DMS114 treated with DMSO at 0.1 percent for 48 hours (cell line): ENCODE measurements around the gene STX10.
"Not testable (repeated sequence)": the region's sequence is repeated elsewhere in the genome, so short reads cannot be mapped to it uniquely, and the experiment has no call there.

Experiments used
- DNase-seq: peaks from one replicate; lab custom pipeline; 2025; ENCODE audit not compliant: unreplicated experiment; lab: John Stamatoyannopoulos, UW

The STX10 gene, protein sequence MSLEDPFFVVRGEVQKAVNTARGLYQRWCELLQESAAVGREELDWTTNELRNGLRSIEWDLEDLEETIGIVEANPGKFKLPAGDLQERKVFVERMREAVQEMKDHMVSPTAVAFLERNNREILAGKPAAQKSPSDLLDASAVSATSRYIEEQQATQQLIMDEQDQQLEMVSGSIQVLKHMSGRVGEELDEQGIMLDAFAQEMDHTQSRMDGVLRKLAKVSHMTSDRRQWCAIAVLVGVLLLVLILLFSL

DNA sequence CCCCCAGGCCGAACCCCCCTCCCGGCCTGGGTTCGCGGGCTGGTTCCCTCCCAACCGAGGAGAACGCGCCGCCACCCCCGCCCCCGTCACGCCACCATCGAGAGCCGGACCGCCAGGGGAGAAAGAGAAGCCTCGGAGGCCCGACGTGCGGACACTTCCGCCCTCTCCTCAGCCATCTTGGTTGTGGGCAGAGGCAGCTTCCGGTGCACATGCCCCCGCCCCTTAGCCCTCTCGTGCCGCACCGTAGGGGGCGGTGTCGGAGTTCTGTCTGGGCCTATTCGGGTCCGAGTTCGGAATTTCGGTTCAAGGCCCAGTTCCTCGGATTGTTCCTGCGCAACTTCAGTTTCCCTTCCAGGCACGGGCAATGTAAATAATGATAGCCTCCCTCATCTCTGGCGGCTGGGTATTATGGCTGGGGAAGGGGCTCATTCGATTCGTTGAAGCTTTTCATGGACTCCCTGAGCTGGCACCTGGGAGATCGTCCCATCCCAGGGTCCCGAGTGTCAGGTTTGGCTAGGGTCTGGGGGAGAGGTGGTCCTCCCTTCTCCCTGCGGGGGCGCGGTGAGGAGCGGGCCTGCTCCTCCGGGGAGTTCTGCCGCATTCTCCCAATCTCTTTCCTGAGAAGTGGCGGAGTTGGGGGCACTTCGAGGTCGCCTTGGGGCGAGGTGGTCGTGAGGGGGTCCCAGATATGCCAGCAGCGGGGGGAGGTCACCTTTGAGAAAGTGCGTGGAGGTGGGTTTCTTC lies at the start of gene STX10, which contains the start of gene IER2:
Gene STX10 (minus strand): TSS at position 189 of the 744 bp plus-strand sequence. CDS start 202 bp downstream, outside the sequence.
Gene IER2 (plus strand): TSS at position 225 of the 744 bp plus-strand sequence. CDS start 2,776 bp downstream, outside the sequence.
- peak; percentile 86 for DNase-seq

DNA sequence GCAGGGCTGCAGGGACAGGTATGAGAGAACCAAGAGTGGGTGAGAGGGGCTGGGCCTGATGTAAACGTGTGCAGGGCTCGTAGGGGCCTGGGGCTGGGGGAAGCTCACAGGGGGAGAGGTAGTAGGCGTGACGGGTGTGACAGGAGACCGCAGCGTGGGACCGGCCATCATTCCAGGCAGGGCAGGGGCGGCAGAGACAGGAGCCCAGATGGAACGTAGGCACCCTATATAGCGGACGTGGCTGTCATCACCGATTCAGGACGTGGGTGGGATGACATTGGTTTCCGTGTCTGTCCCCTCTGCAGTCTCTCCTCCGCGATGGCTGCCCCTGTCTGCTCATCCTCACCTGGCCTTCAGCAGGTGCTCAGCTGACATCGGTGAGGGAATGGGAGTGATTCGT lies 48.5 kb upstream of the STX10 start:
- no peak for DNase-seq

DNA sequence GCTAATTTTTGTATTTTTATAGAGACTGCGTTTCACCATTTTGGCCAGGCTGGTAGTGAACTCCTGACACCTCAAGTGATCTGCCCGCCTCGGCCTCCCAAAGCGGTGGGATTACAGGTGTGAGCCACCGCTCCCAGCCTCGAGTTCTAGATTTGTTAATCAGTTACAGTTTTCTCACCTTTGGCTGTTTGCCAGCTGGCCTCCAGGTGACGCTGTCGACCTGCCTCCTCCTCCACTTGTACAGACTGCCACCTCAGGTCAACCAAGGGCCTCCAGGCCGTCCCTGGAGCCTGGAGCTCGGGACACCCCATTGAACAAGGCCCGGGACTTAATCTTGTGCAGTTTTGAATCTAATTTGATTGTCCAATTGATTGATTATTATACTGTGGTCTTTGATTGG lies 45.5 kb upstream of the STX10 start:
- DNase-seq = no peak

DNA sequence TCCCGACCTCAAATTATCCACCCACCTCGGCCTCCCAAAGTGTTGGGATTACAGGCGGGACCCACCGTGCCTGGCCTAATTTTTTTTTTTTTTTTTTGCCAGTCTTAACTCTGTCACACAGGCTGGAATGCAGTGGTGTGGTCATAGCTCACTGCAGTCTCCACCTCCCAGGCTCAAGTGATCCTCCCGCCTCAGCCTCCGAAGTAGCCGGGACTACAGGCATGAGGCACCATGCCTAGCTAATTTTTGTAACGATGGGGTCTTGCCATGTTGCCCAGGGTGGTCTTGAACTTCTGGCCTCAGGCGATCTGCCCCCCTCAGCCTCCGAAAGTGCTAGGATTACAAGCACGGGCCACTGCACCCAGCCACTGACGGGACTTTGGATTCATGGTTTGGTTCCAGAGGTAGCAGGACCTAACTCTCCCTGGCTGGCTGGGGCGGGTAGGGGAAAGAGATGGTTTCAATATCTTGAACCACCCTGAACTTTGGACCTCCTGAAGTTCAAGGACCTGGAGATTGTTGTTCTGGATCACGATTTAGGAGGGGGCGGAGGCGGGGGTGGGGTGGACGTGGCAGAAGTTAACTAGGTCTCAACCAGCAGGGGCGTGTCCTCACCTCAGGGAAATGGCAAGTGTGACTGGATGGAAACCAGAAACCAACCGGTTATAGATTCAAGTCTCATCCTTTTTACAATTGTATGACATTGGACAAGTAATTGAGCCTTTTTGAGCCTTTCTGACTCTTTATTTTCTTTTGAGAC lies 40.8 kb upstream of the STX10 start:
- no peak for DNase-seq

DNA sequence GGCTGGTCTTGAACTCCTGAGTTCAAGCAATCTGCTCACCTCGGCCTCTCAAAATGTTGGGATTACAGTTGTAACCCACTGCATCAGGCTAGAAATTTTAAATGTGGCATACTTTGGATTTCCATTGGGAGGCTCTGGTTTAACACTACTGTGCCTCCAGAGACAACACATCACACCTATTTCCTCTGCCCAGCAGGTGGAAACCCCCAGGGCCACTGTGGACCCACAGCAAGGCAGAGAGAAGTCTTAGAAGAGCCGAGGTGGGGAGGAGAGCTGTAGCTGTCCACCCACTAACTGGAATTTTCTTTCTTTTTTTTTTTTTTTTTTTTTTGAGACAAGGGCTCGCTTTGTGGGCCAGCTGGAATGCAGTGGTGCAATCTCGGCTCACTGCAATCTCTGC lies 39.4 kb upstream of the STX10 start:
- no peak for DNase-seq

DNA sequence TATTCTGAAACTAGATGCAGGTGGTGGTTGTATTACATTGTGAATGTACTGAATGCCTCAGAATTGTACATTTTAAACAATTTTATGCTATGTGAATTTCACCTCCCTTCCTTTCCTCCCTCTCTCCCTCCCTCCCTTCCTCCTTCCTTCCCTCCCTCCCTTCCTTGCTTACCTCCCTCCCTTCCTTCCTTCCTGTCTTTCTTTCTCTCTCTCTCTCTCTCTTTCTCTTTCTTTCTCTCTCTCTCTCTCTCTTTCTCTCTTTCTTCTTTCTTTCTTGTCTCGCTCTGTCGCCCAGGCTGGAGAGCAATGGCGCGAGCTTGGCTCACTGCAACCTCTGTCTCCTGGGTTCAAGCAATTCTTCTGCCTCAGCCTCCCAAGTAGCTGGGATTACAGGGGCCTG lies 37.2 kb upstream of the STX10 start:
- DNase-seq = no peak

DNA sequence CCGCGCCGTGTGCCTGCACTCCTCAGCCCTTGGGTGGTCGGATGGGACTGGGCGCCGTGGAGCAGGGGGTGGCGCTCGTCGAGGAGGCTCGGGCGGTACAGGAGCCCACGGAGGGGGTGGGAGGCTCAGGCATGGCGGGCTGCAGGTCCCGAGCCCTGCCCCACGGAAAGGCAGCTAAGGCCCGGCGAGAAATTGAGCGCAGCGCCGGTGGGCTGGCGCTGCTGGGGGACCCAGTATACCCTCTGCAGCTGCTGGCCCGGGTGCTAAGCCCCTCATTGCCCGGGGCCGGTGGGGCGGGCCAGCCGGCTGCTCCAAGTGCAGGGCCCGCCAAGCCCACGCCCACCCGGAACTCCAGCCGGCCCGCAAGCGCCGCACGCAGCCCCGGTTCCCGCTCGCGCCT lies 36.5 kb upstream of the STX10 start:
- not testable (repeated sequence) for DNase-seq

DNA sequence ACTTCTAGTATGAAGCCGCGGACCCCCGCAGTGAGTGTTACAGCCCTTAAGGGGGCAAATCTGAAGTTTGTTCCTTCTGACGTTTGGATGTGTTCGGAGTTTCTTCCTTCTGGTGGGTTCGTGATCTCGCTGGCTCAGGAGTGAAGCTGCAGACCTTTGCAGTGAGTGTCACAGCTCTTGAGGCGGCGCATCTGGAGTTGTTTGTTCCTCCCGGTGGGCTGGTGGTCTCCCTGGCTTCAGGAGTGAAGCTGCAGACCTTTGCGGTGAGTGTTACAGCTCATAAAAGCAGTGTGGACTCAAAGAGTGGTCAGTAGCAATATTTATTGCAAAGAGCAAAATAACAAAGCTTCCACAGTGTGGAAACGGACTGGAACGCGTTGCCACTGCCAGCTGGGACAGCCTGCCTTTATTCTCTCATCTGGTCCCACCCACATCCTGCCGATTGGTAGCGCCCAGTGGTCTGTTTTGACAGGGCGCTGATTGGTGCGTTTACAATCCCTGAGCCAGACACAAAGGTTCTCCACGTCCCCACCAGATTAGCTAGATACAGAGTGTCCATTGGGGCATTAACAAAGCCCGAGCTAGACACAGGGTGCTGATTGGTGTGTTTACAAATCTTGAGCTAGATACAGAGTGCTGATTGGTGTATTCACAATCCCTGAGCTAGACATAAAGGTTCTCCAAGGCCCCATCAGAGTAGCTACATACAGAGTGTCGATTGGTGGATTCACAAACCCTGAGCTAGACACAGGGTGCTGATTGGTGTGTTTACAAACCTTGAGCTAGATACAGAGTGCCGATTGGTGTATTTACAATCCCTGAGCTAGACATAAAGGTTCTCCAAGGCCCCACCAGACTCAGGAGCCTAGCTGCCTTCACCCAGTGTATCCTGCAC lies 35.8 kb upstream of the STX10 start:
- DNase-seq = not testable (repeated sequence)

DNA sequence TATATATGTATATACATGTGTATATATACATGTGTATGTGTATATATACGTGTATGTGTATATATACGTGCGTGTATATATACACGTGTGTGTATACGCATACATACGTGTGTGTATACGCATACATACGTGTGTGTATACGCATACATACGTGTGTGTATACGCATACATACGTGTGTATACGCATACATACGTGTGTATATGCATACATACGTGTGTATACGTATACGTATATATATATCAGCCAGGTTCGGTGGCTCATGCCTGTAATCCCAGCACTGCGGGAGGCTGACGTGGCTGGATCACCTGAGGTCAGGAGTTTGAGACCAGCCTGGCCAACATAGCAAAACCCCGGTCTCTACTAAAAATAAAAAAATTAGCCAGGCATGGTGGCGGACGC lies 34.8 kb upstream of the STX10 start:
- DNase-seq = not testable (repeated sequence)

DNA sequence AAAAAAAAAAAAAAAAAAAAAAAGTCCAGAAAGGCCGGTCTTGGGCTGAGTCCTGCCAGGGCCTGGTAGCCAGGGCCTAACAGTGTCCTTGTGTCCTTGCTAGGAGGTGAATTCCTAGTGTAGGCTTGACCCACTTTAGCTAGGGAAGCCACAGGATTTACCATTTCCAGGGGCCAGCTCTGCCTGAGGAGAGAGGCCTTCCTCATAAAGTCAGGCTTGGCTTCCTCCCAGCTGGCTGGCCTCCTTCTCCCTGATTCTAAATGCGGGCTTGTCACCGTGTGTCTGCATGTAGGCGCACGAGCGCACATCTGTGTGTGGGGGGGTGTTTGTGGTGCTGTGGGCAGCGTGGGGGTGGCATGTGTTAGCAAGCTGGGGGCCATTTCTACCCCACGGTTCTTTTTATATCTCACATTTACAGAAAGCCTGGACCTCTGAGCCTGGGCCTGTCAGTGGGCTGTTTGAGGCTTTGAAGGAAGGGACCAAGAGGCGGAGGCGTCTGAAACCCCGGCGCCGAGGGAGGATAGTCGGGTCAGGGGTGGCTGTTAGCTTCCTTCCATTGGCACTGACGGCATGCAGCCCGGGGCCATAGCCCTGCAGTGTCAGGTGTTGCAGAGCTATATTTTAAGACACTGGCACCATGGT lies 31.7 kb upstream of the STX10 start:
- no peak for DNase-seq

DNA sequence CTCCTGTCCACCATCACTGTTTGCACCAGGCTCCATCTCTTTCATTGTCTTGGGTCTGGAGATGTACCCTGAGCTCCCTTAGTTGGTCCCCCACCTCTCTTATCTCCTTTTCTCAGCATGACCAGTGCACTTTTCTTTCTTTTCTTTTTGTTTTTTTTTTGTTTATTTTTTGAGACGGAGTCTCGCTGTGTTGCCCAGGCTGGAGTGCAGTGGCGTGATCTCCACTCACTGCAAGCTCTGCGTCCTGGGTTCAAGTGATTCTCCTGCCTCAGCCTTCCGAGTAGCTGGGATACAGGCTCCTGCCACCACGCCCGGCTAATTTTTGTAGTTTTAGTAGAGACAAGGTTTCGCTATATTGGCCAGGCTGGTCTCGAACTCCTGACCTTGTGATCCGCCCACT lies 28.1 kb upstream of the STX10 start:
- DNase-seq = not testable (repeated sequence)

DNA sequence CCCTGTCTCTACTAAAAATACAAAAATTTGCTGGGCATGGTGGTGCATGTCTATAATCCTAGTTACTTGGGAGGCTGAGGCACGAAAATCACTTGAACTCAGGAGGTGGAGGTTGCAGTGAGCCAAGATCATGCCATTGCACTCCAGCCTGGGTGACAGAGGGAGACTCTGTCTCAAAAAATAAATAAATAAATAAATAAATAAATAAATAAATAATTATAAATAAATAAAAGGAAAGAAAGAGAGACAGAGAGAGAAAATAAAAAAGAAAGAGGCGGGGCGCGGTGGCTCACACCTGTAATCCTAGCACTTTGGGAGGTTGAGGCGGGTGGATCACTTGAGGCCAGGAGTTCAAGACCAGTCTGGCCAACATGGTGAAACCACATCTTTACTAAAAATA lies 27.4 kb upstream of the STX10 start:
- DNase-seq = not testable (repeated sequence)

DNA sequence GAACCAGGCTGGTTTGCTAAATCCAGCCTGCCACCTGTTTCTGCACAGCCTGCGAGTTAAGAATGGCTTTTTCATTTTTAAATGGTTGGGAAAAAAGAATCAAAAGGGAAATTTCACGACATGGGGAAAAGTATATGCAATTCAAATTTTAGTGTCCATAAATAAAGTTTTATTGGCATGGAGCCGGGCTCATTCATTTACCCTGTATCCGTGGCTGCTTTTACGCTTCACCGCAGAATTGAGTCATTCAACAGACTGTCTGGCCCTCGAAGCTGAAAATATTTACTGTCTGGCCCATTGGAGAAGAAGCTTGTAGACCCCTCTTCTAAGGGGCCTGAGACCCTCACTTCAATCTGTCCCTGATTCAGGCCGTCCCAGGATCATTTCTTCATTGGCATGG lies 26.2 kb upstream of the STX10 start:
- no peak for DNase-seq

DNA sequence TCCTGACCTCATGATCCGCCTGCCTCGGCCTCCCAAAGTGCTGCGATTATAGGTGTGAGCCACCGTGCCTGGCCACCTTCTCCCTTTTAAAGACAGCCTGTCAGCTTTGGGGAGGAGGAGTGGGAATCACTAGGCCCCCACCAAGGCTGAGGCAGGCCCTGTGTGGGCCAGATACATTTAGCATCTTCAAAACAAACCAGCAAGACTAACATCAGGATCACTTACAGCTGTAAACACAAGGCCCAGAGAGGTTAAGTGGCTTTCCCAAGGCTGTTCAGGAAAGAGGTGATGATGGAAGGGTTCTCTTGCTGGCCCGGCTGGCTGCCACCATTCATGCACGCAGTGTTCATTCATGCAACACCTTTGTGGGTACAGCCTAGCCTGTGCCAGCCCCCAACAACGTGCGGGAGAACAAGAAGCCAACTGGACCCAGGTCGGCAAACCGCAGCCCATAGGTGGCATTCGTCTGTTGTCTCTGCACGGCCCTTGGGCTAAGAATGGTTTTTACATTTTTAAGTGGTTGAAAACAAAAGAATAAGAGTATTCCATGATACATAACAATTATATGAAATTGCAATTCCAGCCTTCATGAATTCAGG lies 23.1 kb upstream of the STX10 start:
- DNase-seq = no peak

DNA sequence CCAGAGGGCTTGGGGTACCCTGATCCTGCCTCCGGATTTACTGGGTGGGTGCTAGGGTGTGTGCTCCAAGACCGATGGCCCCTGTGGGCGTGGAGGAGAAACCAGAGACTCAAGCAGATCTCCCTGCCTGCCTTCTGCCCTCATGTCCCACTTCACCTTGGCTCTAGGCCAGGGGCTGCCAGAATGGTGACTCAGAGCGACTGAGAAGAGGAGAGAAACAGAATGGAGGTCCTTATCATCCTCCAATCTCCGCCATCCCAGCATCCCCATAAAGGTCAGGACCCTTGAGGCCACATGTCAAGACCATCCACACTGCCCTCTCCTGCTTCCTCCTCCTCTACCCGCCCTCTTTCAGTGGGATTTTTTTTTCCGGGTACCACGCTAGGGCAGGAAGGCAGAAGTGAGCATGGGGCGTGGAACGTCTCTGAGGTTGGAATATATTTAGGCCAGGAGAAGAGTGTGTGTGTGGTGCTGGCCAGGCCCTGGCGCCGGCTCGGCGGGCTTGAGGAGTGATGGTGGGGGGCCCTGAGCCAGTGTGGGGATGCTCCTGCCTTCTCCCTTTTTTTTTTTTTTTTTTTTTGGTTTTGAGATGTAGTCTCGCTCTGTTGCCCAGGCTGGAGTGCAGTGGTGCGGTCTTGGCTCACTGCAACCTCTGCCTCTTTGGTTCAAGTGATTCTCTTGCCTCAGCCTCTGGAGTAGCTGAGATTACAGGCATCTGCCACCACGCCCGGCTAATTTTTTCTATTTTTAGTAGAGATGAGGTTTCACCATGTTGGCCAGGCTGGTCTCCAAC lies 22.4 kb upstream of the STX10 start:
- no peak for DNase-seq

DNA sequence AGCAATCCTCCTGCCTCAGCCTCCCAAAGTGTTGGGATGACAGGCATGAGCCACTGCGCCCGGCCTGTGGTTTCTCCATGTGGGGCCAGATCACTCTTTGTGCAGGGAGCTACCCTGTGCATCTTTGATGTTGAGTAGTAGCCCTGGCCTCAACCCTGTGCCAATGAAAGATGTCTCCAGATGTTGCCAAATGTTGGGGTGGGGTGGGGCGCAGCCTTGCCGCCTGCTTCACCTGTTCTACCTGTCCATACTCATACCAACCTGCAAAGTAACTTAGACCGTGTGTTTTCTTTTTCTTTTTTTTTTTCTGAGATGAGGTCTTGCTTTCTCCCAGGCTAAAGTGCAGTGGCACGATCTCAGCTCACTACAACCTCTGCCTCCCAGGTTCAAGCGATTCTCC lies 21.0 kb upstream of the STX10 start:
- DNase-seq = no peak

DNA sequence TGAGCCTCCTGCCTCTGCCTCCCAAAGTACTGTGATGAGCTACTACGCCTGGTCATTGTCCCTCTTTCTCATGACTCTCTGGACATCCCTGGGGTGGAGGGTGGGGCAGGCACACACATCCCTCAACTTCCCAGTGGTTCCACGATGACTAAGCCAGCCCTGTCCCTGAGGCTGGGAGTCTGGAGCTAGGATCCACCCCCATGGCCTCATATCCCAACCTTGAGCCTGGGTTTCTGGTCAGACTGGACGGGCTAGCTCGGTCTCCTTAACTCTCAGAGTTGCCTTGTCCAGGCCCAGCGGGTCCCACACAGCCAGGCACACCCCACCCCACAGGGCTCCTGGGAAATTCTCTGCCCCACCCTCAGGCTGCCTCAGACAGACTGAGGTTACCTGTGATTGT lies 19.6 kb upstream of the STX10 start:
- no peak for DNase-seq

DNA sequence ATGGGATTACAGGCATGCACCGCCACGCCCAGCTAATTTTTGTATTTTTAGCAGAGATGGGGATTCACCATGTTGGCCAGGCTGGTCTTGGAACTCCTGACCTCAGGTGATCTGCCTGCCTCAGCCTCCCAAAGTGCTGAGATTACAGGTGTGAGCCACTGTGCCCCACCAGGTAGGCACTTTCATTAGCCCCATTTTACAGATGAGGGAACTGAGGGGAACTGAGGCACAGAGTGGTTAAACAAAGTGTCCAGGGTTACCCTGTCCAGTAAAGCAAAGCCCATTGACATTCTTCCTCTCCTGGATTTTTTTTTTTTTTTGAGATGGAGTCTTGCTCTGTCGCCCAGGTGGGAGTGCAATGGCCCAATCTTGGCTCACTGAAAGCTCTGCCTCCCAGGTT lies 16.0 kb upstream of the STX10 start:
- DNase-seq = not testable (repeated sequence)
